A549 treated with dexamethasone at 1 μM for 4 hours (cell line): Measurements from ENCODE around the gene ATP6V1F. TPM values are rescaled to one million over a fixed set of nuclear protein-coding genes. Genes with fewer than 3 reads are reported as not detected.

Experiments used
- total RNA-seq: library from RNA; stranded (reverse); fragments of 200-300 nt; extraction: Qiagen RNA extraction; gene quantifications from 5 replicates; pipeline ENCODE4 v1.2.3, GENCODE V29; 2022

Gene ATP6V1F, protein sequence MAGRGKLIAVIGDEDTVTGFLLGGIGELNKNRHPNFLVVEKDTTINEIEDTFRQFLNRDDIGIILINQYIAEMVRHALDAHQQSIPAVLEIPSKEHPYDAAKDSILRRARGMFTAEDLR
- 238 to 300 TPM (median 251 TPM) in 5 replicates for total RNA-seq

DNA sequence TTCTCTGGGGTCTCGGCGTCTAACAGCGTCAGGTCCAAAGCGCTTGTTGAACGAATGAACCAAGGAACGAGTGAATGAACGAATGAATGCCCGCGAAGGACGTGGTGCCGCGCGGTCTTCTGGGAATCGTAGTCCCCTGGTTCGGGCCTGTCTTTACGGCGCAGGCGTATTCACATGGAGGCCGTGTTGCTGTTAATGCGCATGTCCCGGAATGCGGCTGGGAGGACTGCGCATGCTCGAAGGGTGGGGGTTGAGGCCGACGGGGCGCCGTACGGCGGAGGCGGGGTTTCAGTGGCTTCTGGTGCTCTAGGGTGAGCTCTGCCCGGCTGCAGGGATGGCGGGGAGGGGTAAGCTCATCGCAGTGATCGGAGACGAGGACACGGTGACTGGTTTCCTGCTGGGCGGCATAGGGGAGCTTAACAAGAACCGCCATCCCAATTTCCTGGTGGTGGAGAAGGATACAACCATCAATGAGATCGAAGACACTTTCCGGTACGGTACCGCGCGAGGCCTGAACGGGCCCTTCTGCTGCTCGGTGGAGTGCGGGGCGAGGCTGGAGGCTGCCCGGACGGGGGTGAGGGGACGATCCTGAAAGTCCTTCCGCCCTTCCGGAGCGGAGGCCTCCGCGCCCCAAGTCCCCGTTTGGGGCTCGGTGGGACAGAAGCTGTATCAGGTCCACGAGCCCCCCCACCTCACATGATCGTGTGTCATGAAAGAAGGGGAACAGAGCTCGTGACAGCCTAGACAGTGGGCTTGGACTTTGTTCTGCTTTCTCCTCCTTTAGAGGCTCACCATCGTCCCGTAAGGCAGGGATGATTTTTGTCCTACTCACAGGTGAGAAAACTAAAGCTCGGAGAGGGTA is at the start of gene ATP6V1F:
ATP6V1F (plus strand) TSS at position 286 of the 862 bp plus-strand sequence; CDS start at position 335, 49 bp downstream.

DNA sequence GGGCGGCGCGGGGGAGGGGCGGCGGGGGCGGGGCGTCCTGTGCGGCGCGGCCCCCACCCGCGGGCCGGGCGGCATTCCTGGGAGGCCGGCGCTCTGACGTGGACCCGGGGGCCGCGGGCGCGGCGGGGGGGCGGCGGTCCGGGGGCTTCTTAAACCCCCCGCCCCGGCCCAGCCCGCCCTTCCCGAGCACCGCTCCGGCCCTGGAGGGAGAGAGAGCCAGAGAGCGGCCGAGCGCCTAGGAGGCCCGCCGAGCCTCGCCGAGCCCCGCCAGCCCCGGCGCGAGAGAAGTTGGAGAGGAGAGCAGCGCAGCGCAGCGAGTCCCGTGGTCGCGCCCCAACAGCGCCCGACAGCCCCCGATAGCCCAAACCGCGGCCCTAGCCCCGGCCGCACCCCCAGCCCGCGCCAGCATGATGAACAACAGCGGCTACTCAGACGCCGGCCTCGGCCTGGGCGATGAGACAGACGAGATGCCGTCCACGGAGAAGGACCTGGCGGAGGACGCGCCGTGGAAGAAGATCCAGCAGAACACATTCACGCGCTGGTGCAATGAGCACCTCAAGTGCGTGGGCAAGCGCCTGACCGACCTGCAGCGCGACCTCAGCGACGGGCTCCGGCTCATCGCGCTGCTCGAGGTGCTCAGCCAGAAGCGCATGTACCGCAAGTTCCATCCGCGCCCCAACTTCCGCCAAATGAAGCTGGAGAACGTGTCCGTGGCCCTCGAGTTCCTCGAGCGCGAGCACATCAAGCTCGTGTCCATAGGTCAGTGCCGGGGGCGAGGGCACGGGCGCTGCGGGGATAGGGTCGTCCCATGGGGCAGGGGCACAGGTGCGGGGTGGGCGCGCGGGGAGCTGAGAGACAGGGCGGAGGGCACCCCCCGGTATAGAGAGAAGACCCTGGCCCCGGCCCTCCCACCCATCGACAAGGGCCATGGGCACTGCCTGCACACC is 32.2 kb upstream of the ATP6V1F start, which contains the start of gene FLNC:
FLNC (plus strand) TSS at position 176 of the 947 bp plus-strand sequence; CDS start at position 408, 232 bp downstream.

DNA sequence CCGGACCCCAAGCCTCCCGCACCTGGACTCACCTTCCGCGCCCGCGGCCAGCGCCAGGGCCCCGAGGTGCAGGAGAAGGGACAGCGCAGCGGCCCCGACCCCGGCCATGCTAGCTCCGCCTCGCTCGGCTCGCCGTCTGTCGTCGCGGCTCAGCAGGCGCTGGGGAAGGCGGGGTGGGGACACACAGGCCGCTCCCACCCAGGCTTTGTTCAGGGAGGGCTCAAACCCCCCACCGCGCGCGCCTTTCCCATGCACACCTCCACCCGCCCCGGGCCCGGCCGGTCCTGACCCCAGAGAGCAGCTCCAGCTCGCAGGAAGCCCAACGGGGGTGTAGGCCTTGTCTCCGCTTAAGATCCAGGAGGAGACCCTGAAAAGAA is 47.9 kb downstream of the ATP6V1F start, which contains the start of gene KCP:
KCP (minus strand) TSS at position 141 of the 377 bp plus-strand sequence; CDS start at position 108, 33 bp downstream.

Other genes starting within 250 kb of the ATP6V1F start
- 0.46 to 0.66 TPM (median 0.56 TPM) in 5 replicates for gene GARIN1A, start 190.6 kb upstream of the ATP6V1F start, total RNA-seq
- gene CALU, start 123.5 kb upstream of the ATP6V1F start, total RNA-seq, result 143 to 189 TPM (median 180 TPM) in 5 replicates
- not detected in 5 replicates for gene OPN1SW, start 87.1 kb upstream of the ATP6V1F start, total RNA-seq
- gene CCDC136, start 70.9 kb upstream of the ATP6V1F start, total RNA-seq, result 1.4 to 2.2 TPM (median 2.1 TPM) in 5 replicates
- gene FLNC, start 32.5 kb upstream of the ATP6V1F start, total RNA-seq, result 2.9 to 6.0 TPM (median 3.9 TPM) in 5 replicates
- 0.07 to 0.22 TPM (median 0.15 TPM) in 5 replicates for gene KCP, start 47.9 kb downstream of the ATP6V1F start, total RNA-seq
- gene IRF5, start 75.1 kb downstream of the ATP6V1F start, total RNA-seq, result 11.9 to 16.6 TPM (median 15.9 TPM) in 5 replicates
- 39.5 to 47.5 TPM (median 45.1 TPM) in 5 replicates for gene TNPO3, start 192.3 kb downstream of the ATP6V1F start, total RNA-seq